Nephron (organoid): ENCODE measurements around the gene GLRX3.

ENCODE experiments used
- H3K27ac Mint-ChIP-seq, 3 experiments: 2 replicates each; pipeline ENCODE4 v1.8.0; 2020; ENCODE audit warnings: mixed read lengths in 3 of 3, mild to moderate bottlenecking in 2 of 3, moderate library complexity in 1 of 3
- H3K27me3 Mint-ChIP-seq: 2 replicates; pipeline ENCODE4 v1.8.0; 2021; ENCODE audit warnings: low read depth, mild to moderate bottlenecking, moderate library complexity, mixed read lengths
- H3K36me3 Mint-ChIP-seq: 2 replicates; pipeline ENCODE4 v1.8.0; 2020; ENCODE audit warnings: low read depth, mixed read lengths
- H3K4me1 Mint-ChIP-seq: 2 replicates; pipeline ENCODE4 v1.8.0; 2020; ENCODE audit warnings: mixed read lengths
- H3K4me3 Mint-ChIP-seq, 3 experiments: 2 replicates each; pipeline ENCODE4 v1.8.0; 2020; ENCODE audit warnings: mild to moderate bottlenecking in 3 of 3, mixed read lengths in 3 of 3, moderate library complexity in 2 of 3
- H3K9me3 Mint-ChIP-seq: 2 replicates; pipeline ENCODE4 v1.8.0; 2020; ENCODE audit warnings: mixed read lengths
- CTCF ChIP-seq, 3 experiments: fragments of 200-600 bp; sonication (generic); IDR thresholded peaks; one replicate each; pipeline ENCODE4 v1.5.0; 2021; ENCODE audit warnings: antibody characterized with exemption in 3 of 3; ENCODE audit not compliant: unreplicated experiment in 3 of 3

Gene GLRX3

DNA sequence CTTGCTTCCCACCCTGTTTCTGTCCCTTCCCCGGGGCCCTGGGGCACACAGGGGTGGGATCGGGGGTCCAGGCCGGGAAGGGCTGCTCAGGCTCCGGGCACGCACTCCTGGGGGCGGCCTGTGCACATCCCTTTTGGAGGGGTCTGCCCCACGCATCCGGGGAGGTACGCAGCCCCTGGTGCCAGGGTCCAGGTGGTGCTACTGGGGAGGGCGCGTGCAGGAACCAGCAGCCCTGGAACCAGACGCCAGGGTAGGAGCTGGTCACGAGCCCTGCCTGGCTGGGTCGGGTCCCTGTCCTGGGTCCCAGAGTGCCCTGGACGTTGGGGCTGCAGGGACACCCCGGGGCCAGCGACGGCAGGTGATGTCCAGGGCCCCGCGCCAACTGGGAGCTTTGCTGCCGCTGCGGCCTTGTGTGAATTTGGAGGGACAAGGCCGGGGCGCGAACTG lies 53.4 kb downstream of the GLRX3 start:
- TF ChIP-seq CTCF (IDR thresholded peaks at IDR 0.05; ENCODE audit: unreplicated experiment in 3 of 3) = no peak
- H3K36me3 Mint-ChIP-seq = peaks cover 17% of the 10 kb centered on the region
- peak overlapping the region in 1 of 3 experiments; percentile 57 for H3K4me3 Mint-ChIP-seq
- no peaks in the 10 kb centered on the region for H3K9me3 Mint-ChIP-seq
- H3K4me1 Mint-ChIP-seq = peaks cover 8% of the 10 kb centered on the region
- H3K27me3 Mint-ChIP-seq = peaks cover 7% of the 10 kb centered on the region
- no peak overlapping the region for H3K27ac Mint-ChIP-seq

DNA sequence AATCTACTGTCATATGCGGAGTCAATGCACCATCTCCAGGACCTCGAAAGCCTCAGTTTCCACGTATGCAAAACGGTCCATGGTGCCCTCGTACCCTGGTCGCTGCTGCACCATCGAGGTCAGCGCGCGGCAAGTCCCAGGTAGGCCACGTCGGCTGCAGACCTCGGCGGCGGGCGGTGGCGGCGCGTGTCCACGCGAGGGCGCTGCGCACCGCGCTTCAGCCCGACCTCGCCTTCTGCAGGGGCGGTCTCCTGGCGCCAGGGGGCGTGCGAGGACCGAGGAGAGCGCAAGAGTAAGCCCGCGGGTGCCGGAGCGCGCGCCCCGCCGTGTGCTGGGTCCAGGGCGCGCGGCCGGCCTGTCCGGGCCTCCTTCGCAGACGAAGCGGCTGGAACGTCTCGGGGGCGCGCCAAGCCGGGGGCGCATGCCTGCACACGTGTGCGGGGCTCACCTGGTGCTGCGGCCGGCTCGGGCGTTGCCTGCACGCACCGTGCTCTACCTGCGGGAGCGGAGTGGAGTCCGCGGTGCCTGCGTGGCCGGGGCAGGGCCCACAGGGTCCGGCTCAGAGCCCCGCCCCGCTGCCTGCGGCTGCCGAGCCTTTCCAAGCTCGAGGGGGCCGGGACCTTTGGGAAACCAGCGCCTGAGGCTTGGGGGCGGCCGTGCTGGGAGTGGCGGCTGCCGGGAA lies 54.0 kb downstream of the GLRX3 start:
- H3K27me3 Mint-ChIP-seq = peaks cover 7% of the 10 kb centered on the region
- peaks cover 11% of the 10 kb centered on the region for H3K36me3 Mint-ChIP-seq
- peak; percentile 100 for TF ChIP-seq CTCF (IDR thresholded peaks at IDR 0.05; ENCODE audit: unreplicated experiment in 3 of 3)
- H3K4me3 Mint-ChIP-seq = peak overlapping the region in 1 of 3 experiments; percentile 50
- H3K27ac Mint-ChIP-seq = no peak overlapping the region
- no peaks in the 10 kb centered on the region for H3K9me3 Mint-ChIP-seq
- peaks cover 7% of the 10 kb centered on the region for H3K4me1 Mint-ChIP-seq

DNA sequence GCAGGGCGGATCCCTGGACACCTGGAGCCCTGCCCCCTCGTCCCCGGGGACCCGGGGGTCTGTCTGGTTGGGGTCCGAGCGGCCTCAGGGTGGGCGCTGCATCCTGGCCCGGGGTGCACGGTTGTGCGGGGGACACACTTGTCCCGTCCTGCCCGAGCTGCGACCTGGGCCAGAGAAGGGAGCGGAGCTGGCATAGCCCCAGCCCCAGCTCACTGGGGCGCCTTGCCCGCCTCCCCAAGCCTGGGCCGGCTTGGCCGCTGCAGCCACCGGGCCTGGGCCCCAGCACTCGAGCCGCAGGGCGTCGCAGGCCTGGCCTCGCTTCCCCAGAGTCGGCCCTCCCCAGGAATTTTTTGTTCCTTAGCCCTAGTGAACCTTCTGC lies 54.5 kb downstream of the GLRX3 start:
- Mint-ChIP-seq H3K27ac (no peak overlapping the region), H3K27me3 (peaks cover 7% of the 10 kb centered on the region), H3K4me1 (peaks cover 2% of the 10 kb centered on the region), H3K36me3 (peaks cover 6% of the 10 kb centered on the region), H3K4me3 (peak overlapping the region; percentile 68 to 76 (median 76)), H3K9me3 (no peaks in the 10 kb centered on the region)
- TF ChIP-seq CTCF (IDR thresholded peaks at IDR 0.05; ENCODE audit: unreplicated experiment in 3 of 3) = no peak

DNA sequence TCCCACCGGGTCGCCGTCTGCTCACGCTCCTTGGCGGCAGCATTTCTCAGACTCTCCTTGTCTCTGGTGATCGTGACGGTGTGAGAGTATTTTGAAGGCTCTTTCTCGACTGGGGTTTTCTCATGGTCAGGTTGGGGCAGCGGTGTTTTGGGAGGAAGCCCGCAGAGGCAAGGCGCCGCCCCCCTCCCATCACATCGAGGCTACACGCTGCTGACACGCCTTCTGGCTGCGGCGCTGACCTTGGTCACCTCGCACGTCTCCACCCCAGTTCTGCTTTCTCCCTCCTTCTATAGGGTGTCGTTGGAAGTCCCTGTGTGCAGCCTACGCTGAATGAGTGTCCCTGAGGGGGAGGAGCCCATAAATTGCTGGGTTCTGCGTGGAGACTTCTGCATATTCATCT lies 55.2 kb downstream of the GLRX3 start:
- Mint-ChIP-seq H3K4me1 (no peaks in the 10 kb centered on the region), H3K36me3 (peaks cover 4% of the 10 kb centered on the region), H3K4me3 (peak overlapping the region; percentile 68 to 76 (median 76)), H3K27me3 (peaks cover 7% of the 10 kb centered on the region), H3K9me3 (no peaks in the 10 kb centered on the region), H3K27ac (no peak overlapping the region)
- no peak for TF ChIP-seq CTCF (IDR thresholded peaks at IDR 0.05; ENCODE audit: unreplicated experiment in 3 of 3)

DNA sequence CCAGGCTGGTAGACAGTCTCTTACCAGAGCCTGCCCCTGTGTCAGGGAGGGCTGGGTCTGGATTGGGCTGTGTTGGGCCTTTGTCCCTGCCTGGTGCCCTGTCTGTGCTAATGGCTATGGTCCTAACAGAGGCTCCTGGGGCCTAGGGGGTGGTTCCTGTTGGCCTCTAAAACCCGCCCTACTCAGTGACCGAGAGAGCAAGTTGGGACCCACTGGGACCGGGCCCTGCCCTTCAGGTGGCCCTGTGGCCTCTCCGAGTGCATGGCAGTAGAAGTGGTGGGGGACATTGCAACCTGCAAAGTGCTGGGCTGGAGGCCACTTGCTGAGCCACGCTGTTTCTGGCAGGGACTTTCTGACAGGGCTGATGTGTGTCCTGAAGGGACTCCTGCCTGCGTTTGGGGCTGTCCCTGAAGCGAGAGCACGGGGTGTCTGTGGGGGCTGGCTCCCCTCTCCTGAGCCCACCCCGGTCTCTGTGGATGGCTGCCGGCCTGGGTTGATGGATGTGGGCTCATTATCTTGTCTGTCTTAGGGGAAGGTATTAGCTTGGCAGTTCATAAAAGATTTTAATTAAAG lies 56.2 kb downstream of the GLRX3 start:
- H3K9me3 Mint-ChIP-seq = no peaks in the 10 kb centered on the region
- H3K27ac Mint-ChIP-seq = no peak overlapping the region
- H3K36me3 Mint-ChIP-seq = peaks cover 4% of the 10 kb centered on the region
- peaks cover 7% of the 10 kb centered on the region for H3K27me3 Mint-ChIP-seq
- no peak for TF ChIP-seq CTCF (IDR thresholded peaks at IDR 0.05; ENCODE audit: unreplicated experiment in 3 of 3)
- peak overlapping the region; percentile 68 to 76 (median 76) for H3K4me3 Mint-ChIP-seq
- no peaks in the 10 kb centered on the region for H3K4me1 Mint-ChIP-seq

DNA sequence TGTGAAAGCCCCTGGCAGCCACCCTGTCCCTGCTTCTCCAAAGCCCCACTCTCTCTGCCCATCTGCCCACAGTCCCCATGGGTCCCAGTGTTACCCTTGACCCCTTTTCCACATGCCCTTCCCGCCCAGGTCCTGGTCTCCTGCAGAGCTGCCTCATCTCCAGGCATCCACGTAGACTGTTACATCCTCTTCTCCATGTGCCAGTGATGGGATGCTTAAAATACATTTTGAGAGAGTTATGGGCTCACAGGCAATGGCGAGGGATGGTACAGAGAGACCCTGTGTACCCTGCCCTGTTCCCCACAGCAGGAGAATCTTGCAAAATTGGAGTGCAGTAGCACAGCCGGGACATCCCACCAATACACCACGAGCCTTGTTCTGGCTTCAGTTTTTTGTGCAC lies 56.8 kb downstream of the GLRX3 start:
- Mint-ChIP-seq H3K9me3 (no peaks in the 10 kb centered on the region), H3K4me1 (no peaks in the 10 kb centered on the region), H3K36me3 (peaks cover 4% of the 10 kb centered on the region), H3K27ac (no peak overlapping the region), H3K4me3 (peak overlapping the region in 2 of 3 experiments; percentile 14 to 24), H3K27me3 (peaks cover 7% of the 10 kb centered on the region)
- no peak for TF ChIP-seq CTCF (IDR thresholded peaks at IDR 0.05; ENCODE audit: unreplicated experiment in 3 of 3)
